ENCODE data around the gene HMGB3. TPM values are rescaled to one million over a fixed set of nuclear protein-coding genes. Genes with fewer than 3 reads are reported as not detected.

HMGB3 gene
- total RNA-seq, result 10 to 100 TPM; 43.0 to 48.3 TPM

- CTCF ChIA-PET, result interaction anchor here (0.7 kb wide), 1 partner anchor 326 kb away, joined by 3 read pairs; no protein-coding TSS in a partner anchor
- Mint-ChIP-seq H3K4me3 (peak within 1 kb of the TSS; percentile 69), H3K9me3 (no peaks in the 10 kb centered on the region), H3K27me3 (peaks cover 6% of the 10 kb centered on the region), H3K36me3 (ENCODE audit: low read depth) (peaks cover 10% of the 10 kb centered on the region), H3K4me1 (peaks cover 16% of the 10 kb centered on the region), H3K27ac (peak within 1 kb of the TSS; percentile 73)
- POLR2A ChIA-PET, result no interaction called here
- peak; percentile 88 for DNase-seq
These were observed at the start of gene HMGB3 for GRCh38 chrX:150982788-150983520. Gene HMGB3 (plus strand): TSS chrX:150983335. CDS start chrX:150985600, 2,265 bp downstream.

- no peak overlapping the region for H3K4me3 Mint-ChIP-seq
- no peak overlapping the region for H3K27ac Mint-ChIP-seq
- H3K4me1 Mint-ChIP-seq, result no peaks in the 10 kb centered on the region
- ChIA-PET POLR2A (no interaction called here), CTCF (interaction anchor here (0.6 kb wide), 1 partner anchor 265 kb away, joined by 3 read pairs; no protein-coding TSS in a partner anchor)
- no peaks in the 10 kb centered on the region for H3K9me3 Mint-ChIP-seq
- no peaks in the 10 kb centered on the region for H3K36me3 Mint-ChIP-seq (ENCODE audit: low read depth)
- no peak for DNase-seq
- H3K27me3 Mint-ChIP-seq, result peaks cover 5% of the 10 kb centered on the region
These were observed 49.2 kb upstream of the HMGB3 start for GRCh38 chrX:150933945-150934350.

GRCh38 chrX:150934453-150934852 lies 48.7 kb upstream of the HMGB3 start:
- Mint-ChIP-seq H3K27ac (no peak overlapping the region), H3K27me3 (peaks cover 5% of the 10 kb centered on the region), H3K4me1 (no peaks in the 10 kb centered on the region), H3K9me3 (no peaks in the 10 kb centered on the region), H3K36me3 (ENCODE audit: low read depth) (no peaks in the 10 kb centered on the region), H3K4me3 (no peak overlapping the region)
- DNase-seq, result no peak
- POLR2A ChIA-PET, result no interaction called here
- CTCF ChIA-PET, result no interaction called here

DNA sequence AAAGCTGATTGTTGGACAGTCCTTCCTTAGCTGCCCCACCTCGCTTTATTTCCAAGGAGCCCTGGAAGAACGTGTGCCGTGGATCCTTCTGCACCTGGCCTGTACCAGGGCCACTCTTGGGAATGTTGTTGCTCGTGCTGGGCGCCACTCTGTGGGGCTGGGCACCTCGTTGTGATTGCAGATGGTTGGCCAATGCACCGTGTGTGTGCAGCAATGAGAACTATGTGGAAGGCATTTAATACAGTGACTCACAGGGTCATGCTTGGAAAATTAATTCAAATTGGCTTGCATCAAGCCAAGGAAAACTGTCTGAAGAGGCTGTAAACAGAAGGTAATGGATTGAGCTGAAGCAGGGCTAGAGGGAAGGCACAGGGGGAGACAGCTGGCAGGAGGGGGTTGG lies 47.7 kb upstream of the HMGB3 start:
- DNase-seq, result no peak
- CTCF ChIA-PET, result interaction anchor here (1.2 kb wide), 1 partner anchor 10 kb away, joined by 3 read pairs; no protein-coding TSS in a partner anchor
- Mint-ChIP-seq H3K9me3 (no peaks in the 10 kb centered on the region), H3K4me1 (no peaks in the 10 kb centered on the region), H3K27ac (no peak overlapping the region), H3K27me3 (peaks cover 5% of the 10 kb centered on the region), H3K4me3 (no peak overlapping the region), H3K36me3 (ENCODE audit: low read depth) (no peaks in the 10 kb centered on the region)
- POLR2A ChIA-PET, result no interaction called here

GRCh38 chrX:150936556-150936955 lies 46.6 kb upstream of the HMGB3 start:
- Mint-ChIP-seq H3K27ac (no peak overlapping the region), H3K4me3 (no peak overlapping the region), H3K4me1 (no peaks in the 10 kb centered on the region), H3K36me3 (ENCODE audit: low read depth) (no peaks in the 10 kb centered on the region), H3K27me3 (peaks cover 5% of the 10 kb centered on the region), H3K9me3 (no peaks in the 10 kb centered on the region)
- ChIA-PET CTCF (interaction anchor here (0.6 kb wide), 1 partner anchor 178 kb away, joined by 3 read pairs; no protein-coding TSS in a partner anchor), POLR2A (no interaction called here)
- DNase-seq, result no peak

DNA sequence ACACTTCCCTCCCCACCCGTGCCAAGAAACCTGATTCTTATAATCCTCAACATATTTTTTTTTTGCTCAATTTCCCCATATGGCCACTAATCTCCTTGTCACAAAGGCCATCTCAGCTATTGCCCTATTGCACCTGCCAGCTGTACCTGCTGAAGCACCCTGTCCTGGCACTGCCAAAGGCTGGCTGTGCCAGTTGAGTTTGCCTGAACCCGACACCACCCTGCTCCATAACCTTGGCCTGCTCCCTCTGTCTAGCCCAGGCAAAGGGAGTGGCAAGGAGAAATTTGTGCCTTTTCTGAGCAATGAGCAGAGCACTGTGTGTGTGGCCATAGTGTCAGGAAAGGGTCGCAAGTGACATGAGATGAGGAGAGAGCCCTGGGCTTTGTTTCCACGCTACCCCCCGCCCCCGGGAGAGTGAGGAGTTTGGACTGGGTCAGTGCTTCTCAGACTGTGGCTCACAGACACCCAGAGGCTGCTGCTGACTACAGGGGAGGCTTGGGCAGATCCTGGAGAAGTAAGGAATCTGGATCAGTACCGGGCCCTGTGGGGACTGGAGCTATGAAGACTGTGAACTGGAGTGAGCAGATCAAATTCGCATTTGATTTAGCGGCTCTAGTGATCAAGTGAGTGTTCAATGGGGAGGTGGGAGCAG lies 42.2 kb upstream of the HMGB3 start:
- Mint-ChIP-seq H3K9me3 (no peaks in the 10 kb centered on the region), H3K4me1 (no peaks in the 10 kb centered on the region), H3K36me3 (ENCODE audit: low read depth) (no peaks in the 10 kb centered on the region), H3K27me3 (no peaks in the 10 kb centered on the region), H3K4me3 (no peak overlapping the region), H3K27ac (no peak overlapping the region)
- no peak for DNase-seq
- ChIA-PET POLR2A (no interaction called here), CTCF (no interaction called here)

DNA sequence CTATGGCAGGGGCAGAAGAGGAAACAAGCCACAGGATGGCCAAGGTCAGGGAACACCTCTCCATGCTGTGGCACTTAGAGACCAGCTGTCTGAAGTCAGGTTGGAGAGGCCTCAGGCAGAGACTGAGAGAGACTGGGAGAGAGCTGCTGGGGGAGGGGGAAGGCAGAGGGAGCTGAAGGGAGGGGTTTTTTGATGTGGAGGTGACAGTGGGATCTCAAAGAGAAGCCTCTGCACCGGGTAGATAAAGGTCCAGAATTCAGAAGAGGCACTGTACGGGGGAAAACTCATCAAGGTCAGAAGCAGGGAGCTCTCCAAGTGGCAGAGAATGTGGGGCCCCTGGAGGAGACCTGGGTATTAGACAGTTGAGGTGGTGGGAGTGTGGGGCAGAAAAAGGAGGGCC lies 41.6 kb upstream of the HMGB3 start:
- Mint-ChIP-seq H3K27ac (no peak overlapping the region), H3K4me3 (no peak overlapping the region), H3K27me3 (no peaks in the 10 kb centered on the region), H3K9me3 (no peaks in the 10 kb centered on the region), H3K36me3 (ENCODE audit: low read depth) (no peaks in the 10 kb centered on the region), H3K4me1 (no peaks in the 10 kb centered on the region)
- CTCF ChIA-PET, result no interaction called here
- DNase-seq, result no peak
- POLR2A ChIA-PET, result no interaction called here

- Mint-ChIP-seq H3K9me3 (no peaks in the 10 kb centered on the region), H3K27ac (no peak overlapping the region), H3K4me3 (no peak overlapping the region), H3K36me3 (ENCODE audit: low read depth) (no peaks in the 10 kb centered on the region), H3K27me3 (peaks cover 3% of the 10 kb centered on the region), H3K4me1 (no peaks in the 10 kb centered on the region)
- CTCF ChIA-PET, result no interaction called here
- no peak for DNase-seq
- POLR2A ChIA-PET, result no interaction called here
These were observed 40.1 kb upstream of the HMGB3 start for GRCh38 chrX:150942942-150943594.

GRCh38 chrX:150944233-150944632 lies 38.9 kb upstream of the HMGB3 start:
- Mint-ChIP-seq H3K9me3 (no peaks in the 10 kb centered on the region), H3K27ac (no peak overlapping the region), H3K4me1 (no peaks in the 10 kb centered on the region), H3K36me3 (ENCODE audit: low read depth) (no peaks in the 10 kb centered on the region), H3K4me3 (no peak overlapping the region), H3K27me3 (peaks cover 3% of the 10 kb centered on the region)
- CTCF ChIA-PET, result no interaction called here
- DNase-seq, result no peak
- POLR2A ChIA-PET, result no interaction called here

- CTCF ChIA-PET, result no interaction called here
These were observed 28.2 kb upstream of the HMGB3 start for GRCh38 chrX:150954951-150955350.

GRCh38 chrX:150955590-150955989 lies 27.5 kb upstream of the HMGB3 start:
- H3K36me3 Mint-ChIP-seq (ENCODE audit: low read depth), result no peaks in the 10 kb centered on the region
- DNase-seq, result no peak
- H3K27me3 Mint-ChIP-seq, result peaks cover 5% of the 10 kb centered on the region
- CTCF ChIA-PET, result no interaction called here
- no peak overlapping the region for H3K27ac Mint-ChIP-seq
- H3K4me3 Mint-ChIP-seq, result no peak overlapping the region
- H3K4me1 Mint-ChIP-seq, result no peaks in the 10 kb centered on the region
- H3K9me3 Mint-ChIP-seq, result no peaks in the 10 kb centered on the region
- POLR2A ChIA-PET, result no interaction called here

More at GRCh38 chrX:150954951-150955350, 28.2 kb upstream of the HMGB3 start:
- Mint-ChIP-seq H3K27ac (no peak overlapping the region), H3K4me1 (no peaks in the 10 kb centered on the region), H3K9me3 (no peaks in the 10 kb centered on the region), H3K36me3 (ENCODE audit: low read depth) (no peaks in the 10 kb centered on the region), H3K27me3 (peaks cover 5% of the 10 kb centered on the region), H3K4me3 (no peak overlapping the region)
- POLR2A ChIA-PET, result no interaction called here
- no peak for DNase-seq

GRCh38 chrX:150958177-150958576 lies 25.0 kb upstream of the HMGB3 start:
- Mint-ChIP-seq H3K27me3 (peaks cover 3% of the 10 kb centered on the region), H3K4me1 (no peaks in the 10 kb centered on the region), H3K27ac (no peak overlapping the region), H3K36me3 (ENCODE audit: low read depth) (no peaks in the 10 kb centered on the region), H3K4me3 (no peak overlapping the region), H3K9me3 (no peaks in the 10 kb centered on the region)
- CTCF ChIA-PET, result no interaction called here
- DNase-seq, result no peak
- POLR2A ChIA-PET, result no interaction called here

DNA sequence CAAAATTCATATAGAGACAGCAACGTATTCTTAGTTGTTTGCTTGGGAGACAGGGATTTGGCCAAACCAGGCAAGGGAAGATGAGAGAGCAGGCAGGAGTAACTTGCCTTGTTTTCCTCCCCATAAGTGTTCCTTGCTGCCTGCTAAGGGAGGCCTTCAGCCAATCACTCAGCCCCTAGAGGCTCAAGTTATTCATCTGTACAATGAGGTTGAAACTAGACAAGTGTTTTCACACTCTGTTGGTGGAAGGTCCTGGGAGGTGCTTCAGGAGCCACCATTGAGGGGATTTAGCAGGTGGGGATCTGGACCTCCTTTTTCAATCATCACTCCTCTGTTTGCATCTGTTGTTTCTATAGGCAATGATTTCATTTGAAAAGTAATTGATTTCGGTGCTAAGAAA lies 23.6 kb upstream of the HMGB3 start:
- no peak for DNase-seq
- Mint-ChIP-seq H3K36me3 (ENCODE audit: low read depth) (no peaks in the 10 kb centered on the region), H3K4me3 (no peak overlapping the region), H3K9me3 (no peaks in the 10 kb centered on the region), H3K27ac (no peak overlapping the region), H3K27me3 (peaks cover 3% of the 10 kb centered on the region), H3K4me1 (no peaks in the 10 kb centered on the region)
- POLR2A ChIA-PET, result no interaction called here
- CTCF ChIA-PET, result no interaction called here

All from activated CD4-positive, alpha-beta T cell treated with anti-CD3 and anti-CD28 coated beads, Interleukin-2, amount 10 ng/mL, durations not matched to agents 7 days and 5 days (primary cell).